Inflammatory macrophage treated with lipopolysaccharide for 1 hour (primary cell): ENCODE data around the gene DAPK2.

ENCODE experiments used
- DNase-seq, 2 donors: peaks; one replicate each; pipeline ENCODE4 v3.0.0-alpha.2; 2020 to 2022

DAPK2 gene

DNA sequence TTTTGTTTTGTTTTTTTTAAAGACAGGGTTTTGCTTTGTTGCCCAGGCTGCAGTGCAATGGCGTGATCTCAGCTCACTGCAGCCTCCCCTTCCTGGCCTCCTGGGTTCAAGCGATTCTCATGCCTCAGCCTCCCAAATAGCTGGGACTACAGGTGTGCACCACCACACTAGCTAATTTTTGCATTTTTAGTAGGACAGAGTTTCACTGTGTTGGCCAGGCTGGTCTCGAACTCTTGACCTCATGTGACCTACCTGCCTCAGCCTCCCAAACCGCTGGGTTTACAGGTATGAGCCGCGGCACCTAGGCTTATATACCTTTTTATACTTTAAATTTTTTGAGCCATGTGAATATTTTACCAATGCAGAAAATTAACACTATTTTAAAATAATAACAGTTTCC is 155.7 kb downstream of the DAPK2 start:
- no peak for DNase-seq

DNA sequence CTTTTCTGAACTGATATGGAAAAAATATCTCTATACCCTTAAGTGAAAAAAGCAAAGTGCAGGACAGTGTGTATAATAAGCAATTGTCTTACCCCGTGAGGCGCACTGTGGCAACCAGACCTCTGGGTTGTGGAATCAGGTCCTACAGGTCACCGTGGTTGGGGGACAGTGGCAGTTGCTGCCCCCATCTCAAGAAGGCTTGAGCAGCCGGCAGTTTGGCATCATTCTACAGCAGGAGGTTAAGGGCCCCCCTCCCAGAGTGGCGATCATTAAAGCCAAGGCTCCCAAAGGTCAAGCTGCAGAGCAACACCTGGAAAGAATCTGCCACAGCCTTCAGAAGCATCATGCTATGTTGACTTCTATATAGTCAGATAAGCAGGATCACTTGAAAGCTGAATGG is 156.5 kb downstream of the DAPK2 start:
- DNase-seq, result no peak

DNA sequence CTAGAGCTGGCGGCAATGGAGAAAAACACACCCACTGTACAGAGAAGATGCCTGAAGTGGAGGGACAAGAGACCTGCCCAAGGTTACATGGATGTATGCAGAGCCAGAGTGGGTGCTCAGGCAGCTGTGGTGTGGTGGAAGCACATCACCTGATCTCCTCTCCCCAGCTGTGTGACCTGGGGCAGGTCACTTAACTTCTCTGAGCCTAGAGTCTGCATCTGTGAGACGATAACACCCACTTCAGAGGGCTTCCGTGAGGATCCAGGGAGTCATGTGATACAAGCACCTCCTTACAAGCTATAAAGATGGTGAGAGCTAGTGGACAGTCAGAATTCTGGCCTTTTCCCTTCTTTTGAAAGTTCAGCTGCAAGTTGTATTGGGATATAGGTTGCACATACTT is 157.5 kb downstream of the DAPK2 start:
- no peak for DNase-seq

DNA sequence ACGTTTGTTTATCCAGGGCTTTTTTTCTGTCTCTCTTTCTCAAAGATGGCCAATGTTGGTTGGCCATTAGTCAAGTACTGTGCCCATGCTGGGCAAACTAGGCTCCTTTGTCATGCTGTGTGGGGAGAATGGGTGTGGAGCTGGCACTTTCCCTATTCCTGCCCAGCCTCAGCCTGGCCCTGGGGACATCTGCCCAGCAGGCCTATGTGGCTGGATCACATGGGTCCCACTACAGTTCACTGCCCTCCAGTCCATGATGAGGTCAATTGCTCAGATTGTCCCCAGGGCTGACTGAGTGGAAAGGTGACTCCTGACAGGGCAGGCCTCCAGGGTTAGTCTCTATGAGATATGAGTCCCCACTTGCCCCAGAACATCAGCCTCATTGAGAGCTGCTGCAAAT is 158.1 kb downstream of the DAPK2 start:
- DNase-seq, result no peak

DNA sequence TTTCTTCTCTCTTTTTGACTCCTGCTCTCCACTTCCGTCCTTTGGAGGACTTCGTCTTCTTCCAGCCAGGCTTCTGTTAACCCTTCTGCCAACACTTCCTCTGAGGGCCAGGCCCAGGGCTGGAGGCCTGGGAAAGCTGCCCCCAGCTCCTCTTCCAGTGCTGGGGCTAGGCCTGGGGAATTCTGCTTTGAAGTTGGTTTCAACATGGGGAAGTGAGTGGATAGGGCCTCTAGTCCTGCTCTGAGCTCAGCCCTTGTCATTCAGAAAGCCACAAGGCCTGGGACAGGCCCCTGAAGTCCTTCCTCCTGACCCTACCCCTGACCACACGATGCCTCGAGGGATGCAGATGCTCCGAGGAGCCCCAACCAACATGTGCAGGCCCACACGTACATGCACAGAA is 158.7 kb downstream of the DAPK2 start:
- DNase-seq, result peak; percentile 63 to 94

DNA sequence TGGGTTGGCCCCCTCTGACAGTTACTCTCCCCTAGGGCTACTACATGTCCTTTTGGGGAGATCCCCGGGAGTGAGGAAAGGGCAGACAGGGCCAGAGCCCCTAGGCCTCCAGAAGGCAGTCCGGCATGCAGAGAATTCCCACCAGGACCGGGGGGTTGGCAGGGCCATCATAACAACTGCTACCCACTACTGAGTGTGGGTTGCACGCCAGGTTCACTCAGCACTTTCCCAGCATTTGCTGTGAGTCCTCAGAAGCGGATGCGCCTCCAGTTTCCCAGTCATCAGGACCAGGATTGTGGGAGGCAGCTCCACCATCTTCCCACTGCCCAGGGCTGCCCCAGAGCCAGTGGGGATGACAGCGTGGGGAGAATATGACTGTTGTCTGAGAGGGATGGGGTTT is 161.3 kb downstream of the DAPK2 start:
- no peak for DNase-seq

DNA sequence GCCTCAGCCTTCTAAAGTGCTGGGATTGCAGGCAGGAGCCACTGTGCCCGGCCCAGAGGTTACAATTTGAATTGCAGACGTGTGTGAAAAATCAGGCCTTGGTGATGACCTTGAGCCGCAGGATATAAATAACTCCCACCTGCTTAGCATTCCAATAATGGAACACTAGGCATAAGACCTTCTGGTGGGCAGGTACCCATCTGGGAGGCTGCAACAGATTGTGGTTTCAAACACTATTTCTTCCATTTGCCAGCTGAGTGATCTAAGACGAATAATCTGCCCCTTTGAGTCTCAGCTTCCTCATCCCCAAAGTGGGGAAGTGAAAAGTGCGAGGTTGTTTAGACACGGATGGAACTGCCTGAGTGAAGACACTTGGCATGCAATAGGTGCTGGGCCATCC is 164.9 kb downstream of the DAPK2 start:
- DNase-seq, result peak; percentile 79 to 82

DNA sequence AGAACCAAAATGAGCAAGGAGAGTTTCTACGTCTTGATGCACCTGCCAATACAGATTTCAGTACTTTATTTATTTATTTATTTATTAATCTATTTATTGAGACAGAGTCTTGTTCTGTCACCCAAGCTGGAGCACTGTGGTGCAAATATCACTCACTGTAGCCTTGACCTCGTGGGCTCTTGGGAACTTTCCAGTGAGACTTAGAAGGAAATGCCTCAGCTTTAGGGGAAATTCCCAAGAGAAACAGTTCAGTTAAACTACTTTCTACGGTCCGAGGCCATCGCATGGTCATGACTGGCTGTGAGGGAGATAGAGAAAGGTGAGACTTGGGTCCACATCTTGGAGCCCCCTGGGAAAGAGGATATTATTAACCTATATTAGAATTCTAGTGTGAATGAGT is 165.5 kb downstream of the DAPK2 start:
- DNase-seq, result peak; percentile 82 to 93

DNA sequence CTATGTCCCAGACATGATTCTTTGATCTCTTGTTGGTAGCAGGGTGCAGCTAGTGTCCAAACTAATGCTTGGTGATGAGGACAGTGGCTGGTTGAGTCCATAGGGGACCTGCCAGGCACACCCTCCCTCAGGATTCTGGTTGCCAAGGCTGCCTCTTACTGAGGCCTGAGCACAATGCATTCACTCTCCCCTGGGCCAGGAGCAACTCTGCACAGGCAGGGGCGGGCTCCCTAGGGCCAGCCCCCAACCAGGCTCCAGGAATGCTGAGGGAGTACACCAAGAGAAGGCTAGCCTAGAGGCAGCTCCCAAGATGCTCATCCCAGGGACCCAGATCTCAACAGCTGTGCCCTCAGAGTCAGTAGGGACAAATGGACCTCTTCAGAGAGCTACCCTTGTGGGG is 166.3 kb downstream of the DAPK2 start:
- DNase-seq, result no peak

DNA sequence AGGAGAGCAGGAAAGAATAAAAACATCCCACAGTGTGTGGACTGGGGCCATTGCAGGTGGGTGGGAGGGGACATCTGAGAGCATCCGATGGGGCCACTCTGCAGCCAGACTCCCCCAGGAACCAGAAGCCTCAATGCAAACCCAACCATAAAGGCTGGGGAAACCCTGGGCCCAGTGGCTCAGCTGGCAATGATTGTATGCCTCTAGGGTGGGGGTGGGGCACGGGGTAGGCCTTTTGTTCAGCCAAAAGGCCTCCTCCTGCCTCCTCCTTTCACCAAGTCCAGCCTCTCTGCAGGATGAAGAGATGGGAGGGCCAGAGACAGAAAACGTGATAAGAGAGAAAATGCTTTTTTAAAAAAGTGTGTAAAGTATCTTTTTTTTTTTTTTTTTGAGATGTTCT is 167.1 kb downstream of the DAPK2 start:
- DNase-seq, result no peak

DNA sequence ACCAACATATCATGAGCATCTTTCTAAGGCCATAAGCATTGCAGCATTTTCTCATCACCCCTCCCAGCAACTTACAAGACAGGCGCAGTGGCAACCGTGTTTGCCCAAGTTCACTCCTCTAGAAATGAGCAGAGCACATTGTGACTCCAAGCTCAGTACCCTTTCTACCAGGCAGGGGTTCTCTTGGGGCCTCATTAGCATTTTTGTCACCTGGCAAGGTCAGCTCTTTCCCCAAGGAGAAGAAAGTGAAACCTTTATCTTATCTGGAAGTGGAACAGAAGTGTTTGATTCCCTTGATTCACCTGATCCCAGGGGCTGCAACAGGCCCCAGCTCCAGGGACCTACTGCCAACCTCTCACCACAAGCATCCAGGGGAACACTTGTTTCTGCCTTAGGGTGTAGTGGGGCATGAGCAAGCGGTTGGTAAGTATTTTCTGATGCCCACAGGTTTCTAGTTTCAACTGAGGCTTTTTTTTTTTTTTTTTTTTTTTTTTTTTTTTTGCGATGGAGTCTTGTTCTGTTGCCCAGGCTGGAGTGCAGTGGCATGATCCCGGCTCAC is 168.5 kb downstream of the DAPK2 start:
- DNase-seq, result no peak

DNA sequence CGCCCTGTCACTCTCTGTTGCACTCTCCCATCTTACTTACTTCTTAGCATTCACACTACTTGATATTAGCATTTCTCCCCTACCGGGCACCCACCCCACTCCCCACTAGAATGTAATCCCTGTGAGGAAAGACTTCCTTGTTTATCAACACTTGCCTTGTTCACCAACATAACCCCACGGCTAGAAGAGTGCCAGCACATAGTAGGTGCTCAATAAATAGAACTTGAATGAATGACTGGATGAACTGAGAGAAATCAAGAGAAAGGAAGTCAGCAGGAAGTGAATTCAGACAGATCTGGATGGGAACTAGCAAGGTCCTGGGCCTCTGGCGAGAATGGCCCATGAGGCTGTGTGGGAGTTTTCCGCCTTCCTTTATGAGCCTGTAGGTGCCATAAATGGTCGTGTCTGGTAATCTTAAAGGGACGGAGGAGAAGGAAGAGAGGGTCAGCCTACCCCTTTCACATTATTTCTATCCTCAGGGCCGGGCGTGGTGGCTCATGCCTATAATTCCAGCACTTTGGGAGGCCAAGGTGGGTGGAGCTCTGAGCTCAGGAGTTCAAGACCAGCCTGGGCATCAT is 170.1 kb downstream of the DAPK2 start:
- no peak for DNase-seq

DNA sequence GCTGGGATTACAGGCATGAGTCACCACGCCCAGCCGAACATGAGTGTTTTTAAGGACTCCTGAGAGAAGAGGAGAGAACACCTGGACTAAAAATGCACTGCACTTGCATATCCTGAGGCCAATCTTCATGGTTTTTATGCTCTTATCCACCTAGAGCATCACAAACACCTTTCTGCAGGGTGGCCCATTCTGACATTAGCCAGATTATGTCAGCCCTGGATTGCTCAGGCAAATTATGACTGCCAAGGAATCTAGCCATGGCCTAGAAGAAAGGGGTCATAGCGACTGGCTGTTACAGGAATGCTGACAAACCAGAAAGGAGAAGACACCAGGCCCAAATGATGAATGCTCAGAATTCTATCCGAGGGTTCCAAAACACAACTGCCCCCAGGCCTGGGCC is 171.7 kb downstream of the DAPK2 start:
- no peak for DNase-seq

DNA sequence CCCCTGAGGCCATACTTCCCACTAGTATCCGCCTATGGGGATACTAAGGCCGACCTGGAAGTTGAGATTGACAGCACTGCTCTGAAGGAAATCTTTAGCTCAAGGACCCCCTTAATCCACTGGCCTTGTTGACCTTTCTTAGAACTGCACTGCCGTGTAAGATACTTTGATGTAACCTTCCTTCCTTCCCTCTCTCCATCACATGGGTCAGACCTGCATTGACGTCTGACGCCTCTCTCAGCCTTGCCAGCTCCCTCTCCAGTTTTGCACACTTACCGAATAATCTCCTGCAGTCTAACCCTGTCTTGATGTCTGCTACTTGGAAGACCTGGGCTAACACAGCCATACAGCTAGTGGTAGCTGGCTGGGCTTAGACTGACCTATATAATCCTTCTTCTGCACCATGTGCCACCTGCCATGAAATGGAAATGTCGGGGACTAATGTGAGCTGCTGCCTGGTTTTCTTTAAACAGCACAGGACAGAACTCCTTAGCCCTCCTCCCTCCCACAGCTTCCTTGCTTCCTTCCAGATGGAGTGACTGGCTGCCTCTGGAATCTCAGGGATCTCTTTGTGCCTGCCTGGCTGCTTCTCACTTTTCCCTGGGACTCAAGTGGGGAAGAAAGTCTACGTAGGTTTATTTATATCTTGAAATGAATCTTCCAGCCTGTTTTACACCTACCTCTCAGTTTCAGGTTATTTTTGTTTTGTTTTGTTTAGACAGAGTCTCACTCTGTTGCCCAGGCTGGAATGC is 173.3 kb downstream of the DAPK2 start:
- DNase-seq, result no peak

DNA sequence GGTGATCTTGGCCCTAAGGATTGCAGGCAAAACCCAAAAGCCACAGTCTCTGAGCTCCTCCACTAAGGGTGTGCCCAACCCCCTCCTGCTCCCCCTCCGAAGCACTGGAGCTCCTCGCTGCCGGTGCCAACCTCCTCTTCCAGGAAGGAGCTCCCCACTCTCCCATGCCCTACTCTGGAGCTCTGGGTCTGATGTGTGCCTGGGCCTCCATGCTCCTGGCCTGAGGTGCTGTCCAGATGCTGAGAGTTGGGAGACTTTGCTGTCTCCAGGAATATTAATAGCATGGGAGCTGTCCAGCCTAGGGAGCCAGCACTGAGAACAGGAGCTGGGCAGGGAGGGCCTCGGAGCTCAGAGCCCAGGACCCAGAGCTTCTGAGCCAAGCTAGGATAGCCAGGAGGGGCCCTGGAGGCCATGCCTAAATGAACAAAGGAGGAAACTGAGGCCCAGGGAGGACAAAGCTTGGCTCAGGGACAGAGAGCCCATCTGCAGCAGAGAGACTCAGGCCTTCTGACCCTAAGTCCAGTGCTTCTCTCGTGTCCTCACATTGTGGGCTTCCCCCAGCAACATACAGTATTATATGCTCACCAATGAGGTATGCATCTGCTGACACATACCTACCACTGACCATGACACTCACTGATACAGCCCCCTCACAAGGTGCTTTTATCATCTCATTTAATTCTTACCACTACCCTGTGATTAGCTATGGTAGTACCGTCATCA is 175.6 kb downstream of the DAPK2 start:
- no peak for DNase-seq

DNA sequence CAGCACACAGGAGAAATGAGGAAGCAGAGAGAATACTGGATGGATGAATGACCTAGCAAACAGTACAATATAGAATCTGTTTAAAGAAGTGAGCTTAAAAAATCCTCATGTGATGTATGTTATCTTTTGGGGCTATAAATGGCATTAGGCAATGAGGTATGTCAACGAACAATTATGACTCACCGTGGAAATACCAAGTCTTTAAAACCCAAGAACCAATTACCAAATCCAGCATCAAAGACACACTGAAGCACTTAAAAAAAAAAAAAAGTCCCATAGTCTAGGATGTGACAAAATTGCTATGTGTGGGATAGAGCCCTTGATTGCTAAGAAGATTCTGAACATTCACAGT is 176.3 kb downstream of the DAPK2 start:
- peak; percentile 72 to 86 for DNase-seq

DNA sequence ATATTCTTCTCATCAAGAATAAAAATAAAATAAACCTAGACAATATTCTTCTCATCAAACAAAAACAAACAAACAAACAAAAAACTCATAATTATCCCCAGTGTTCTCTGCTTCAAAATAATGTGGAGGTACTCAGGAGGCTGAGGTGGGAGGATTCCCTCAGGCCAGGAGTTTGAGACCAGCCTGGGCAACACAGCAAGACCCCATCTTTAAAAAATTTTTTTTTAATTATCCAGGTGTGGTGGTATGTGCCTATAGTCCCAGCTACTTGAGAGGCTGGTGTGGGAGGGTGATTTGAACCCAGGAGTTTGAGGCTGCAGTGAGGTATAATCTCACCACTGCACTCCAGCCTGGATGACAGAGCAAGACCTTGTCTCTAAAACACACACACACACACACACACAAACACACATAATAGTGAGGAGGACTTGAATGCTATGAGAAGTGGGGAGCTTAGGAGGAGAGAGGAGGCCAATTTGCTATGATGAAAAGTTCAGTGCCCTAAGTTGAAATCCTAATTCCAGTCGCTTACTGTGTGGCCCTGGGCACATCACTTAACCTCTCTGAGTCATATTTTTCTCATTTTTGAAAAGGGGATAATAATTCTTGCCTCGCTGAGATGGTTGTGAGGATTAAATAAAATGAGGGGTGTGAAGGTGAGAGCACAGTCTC is 176.8 kb downstream of the DAPK2 start:
- no peak for DNase-seq

DNA sequence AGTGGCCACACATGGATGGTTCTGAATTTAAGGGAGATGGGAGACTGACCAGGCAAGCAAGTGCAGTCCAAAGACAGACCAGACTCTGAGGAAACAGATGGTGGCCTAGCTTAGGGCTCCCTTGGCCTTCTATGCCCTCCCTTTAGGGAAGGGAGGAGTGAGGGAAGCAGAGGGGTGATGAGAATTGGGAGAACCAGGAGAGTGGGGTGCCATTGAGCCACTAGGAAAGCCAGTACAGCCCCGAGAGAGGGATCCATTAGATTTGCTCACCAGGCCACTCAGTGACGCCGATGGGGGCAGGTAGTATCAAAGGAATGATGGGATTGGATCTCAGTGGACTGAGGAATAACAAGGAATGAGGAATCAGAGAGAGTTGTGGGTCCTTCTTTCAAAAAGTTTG is 182.1 kb downstream of the DAPK2 start:
- DNase-seq, result no peak

DNA sequence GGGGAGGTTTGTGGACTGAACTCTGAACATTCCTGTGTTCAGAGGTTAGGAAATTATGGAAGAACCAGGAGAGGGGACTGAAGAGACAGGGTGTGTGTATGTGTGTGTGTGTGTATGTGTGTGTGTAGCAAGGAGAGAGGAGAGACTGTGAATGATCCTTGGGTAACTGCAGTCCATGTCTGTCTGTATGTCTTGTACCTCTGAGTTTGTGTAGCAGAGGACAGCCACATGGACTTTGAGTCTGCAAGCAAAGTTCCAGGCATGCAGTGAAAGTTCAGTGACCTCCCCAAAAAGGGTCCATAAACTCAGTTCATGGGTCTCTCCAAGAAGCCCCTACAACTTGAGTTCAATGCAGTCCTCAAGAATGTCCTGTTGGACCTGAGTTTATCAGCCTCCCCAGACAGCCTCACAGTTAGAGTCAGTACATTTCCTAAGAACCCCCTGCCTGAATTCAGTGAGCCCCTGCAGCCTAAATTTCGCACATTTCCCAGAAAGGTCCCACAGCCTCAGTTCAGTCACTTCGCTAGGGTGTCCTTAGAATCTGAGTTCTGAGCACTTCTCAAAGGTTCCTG is 184.3 kb downstream of the DAPK2 start:
- no peak for DNase-seq

DNA sequence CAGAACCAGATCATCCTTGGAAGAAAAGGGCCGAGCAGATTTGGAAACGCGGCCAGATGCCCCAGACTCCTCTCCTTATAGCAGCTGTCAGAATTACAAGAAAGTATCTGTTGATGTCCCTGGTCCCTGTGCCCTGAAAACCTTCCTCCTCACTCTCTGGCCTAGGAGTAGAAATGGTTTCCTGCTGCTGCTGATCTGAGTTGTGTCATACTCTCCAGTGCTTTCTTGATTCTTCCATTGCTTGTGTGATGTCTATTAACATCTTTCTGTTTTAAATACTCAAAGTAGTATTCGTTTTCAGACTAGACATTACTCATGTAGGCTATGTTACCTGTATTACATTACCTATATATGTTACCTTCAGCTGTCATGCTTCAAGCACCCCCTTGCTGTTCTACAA is 185.7 kb downstream of the DAPK2 start:
- no peak for DNase-seq

DNA sequence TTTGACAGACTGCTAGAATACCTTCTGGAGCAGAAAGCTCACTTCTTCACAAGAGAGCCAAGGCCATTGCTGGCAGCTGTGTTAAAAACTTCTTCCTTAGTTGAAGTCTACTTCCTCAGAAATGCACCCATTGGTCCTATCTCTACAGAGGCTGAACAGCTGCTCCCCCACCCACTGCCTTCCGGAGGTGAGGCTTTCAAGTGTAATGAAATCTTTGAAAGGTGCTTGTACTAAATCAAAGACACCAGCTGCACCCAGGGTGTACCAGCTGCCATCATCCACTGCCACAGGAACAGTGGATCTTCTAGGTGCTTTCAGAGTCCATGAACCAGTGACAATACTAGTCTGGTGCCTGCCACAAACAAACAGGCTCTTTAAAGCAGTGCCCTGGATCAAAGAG is 186.1 kb downstream of the DAPK2 start:
- DNase-seq, result peak in 1 of 2 donors; percentile 27

DNA sequence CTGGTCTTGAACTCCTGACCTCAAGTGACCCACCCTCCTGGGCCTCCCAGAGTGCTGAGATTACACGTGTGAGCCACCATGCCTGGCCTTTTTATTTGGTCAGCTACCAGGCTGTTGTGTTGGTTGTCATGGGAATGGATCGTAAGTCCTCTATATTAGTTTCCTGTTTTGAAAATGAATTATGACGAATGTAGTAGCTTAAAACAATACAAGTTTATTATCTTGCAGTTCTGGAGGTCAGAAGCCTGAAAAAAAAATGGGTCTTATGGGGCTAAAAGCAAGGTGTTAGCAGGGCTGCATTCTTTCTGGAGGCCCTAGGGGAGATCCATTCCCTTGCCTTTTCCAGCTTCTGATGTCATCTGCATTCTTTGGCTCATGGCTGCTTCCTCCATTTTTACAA is 187.4 kb downstream of the DAPK2 start:
- DNase-seq, result no peak

DNA sequence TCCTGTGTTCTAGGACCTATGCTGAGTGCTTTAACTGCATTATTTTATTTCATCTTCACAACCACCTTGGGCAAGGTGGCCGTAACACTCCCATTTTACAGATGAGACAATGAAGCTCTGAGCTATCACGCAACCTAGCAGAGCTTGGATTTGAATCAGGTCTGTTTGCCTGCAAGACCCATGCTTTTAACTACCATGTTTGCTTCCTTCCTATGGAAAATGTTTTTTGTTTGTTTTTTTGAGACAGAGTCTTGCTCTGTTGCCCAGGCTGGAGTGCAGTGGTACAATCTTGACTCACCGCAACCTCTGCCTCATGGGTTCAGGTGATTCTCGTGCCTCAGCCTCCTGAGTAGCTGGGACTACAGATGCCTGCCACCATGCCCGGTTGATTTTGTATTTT is 187.8 kb downstream of the DAPK2 start:
- no peak for DNase-seq
